HepG2 (cell line): ENCODE results near the gene RPL22L1. TPM values are rescaled to one million over a fixed set of nuclear protein-coding genes. Genes with fewer than 3 reads are reported as not detected.

Source experiments
- ARID2 ChIP-seq: sonication (generic); formaldehyde crosslinking; IDR thresholded peaks from 2 replicates; pipeline ENCODE4 v1.8.1; 2022; ENCODE audit warnings: mild to moderate bottlenecking, missing genetic modification reagents, borderline replicate concordance
- CHD2 ChIP-seq: IDR thresholded peaks from 2 replicates; pipeline ENCODE4 v1.6.1; 2011; ENCODE audit warnings: low read depth, low read length, improper control_type of control experiment
- HMGA1 ChIP-seq: sonication (generic); formaldehyde crosslinking; conservative IDR thresholded peaks from 2 replicates; pipeline ENCODE4 v1.4.0; 2020; ENCODE audit warnings: missing genetic modification reagents
- KDM2A ChIP-seq: sonication (generic); formaldehyde crosslinking; IDR thresholded peaks from 2 replicates; pipeline ENCODE4 v1.4.0; 2020; ENCODE audit warnings: low read depth, missing genetic modification reagents, borderline replicate concordance
- KLF15 ChIP-seq: sonication (generic); formaldehyde crosslinking; IDR thresholded peaks from 2 replicates; pipeline ENCODE4 v1.8.1; 2023; ENCODE audit warnings: borderline replicate concordance, mild to moderate bottlenecking, inconsistent platforms, missing genetic modification reagents, mixed read lengths
- PITX1 ChIP-seq: sonication (generic); formaldehyde crosslinking; IDR thresholded peaks from 2 replicates; pipeline ENCODE4 v1.5.1; 2020; ENCODE audit warnings: mild to moderate bottlenecking, missing genetic modification reagents
- SP1 ChIP-seq, 2 experiments: fragments of 450-650 bp in 1 of 2; sonication (generic) in 1 of 2; formaldehyde crosslinking in 1 of 2; IDR thresholded peaks; 2 replicates each; pipeline versions ENCODE4 v1.4.0 to v1.6.1; 2016 to 2020; ENCODE audit warnings: missing genetic modification reagents in 1 of 2
- SP4 ChIP-seq: sonication (generic); formaldehyde crosslinking; IDR thresholded peaks from 2 replicates; pipeline ENCODE4 v1.8.1; 2023; ENCODE audit warnings: mild to moderate bottlenecking, missing genetic modification reagents
- TFDP1 ChIP-seq: IDR thresholded peaks from 2 replicates; pipeline ENCODE4 v1.6.1; 2016; ENCODE audit warnings: missing compliant biosample characterization, missing genetic modification reagents, borderline replicate concordance
- ZFYVE20 ChIP-seq: sonication (generic); formaldehyde crosslinking; IDR thresholded peaks from 2 replicates; pipeline ENCODE4 v1.8.0; 2023; ENCODE audit warnings: low read depth, mild to moderate bottlenecking, moderate library complexity, missing genetic modification reagents, borderline replicate concordance
- ZKSCAN5 ChIP-seq: sonication (generic); formaldehyde crosslinking; IDR thresholded peaks from 2 replicates; pipeline ENCODE4 v1.5.1; 2020; ENCODE audit warnings: mild to moderate bottlenecking, missing genetic modification reagents
- ZNF326 ChIP-seq: sonication (generic); formaldehyde crosslinking; IDR thresholded peaks from 2 replicates; pipeline ENCODE4 v1.4.0; 2020; ENCODE audit warnings: missing genetic modification reagents, borderline replicate concordance
- ZNF34 ChIP-seq: sonication (generic); formaldehyde crosslinking; IDR thresholded peaks from 2 replicates; pipeline ENCODE4 v1.4.0; 2020; ENCODE audit warnings: mild to moderate bottlenecking, missing genetic modification reagents, borderline replicate concordance
- ZNF484 ChIP-seq: sonication (generic); formaldehyde crosslinking; IDR thresholded peaks from 2 replicates; pipeline ENCODE4 v1.5.1; 2020; ENCODE audit warnings: mild to moderate bottlenecking, low read depth, missing genetic modification reagents, borderline replicate concordance
- ZNF512B ChIP-seq: sonication (generic); formaldehyde crosslinking; IDR thresholded peaks from 2 replicates; pipeline ENCODE4 v1.5.1; 2020; ENCODE audit warnings: missing genetic modification reagents, mild to moderate bottlenecking, borderline replicate concordance
- ZNF687 ChIP-seq: sonication (generic); formaldehyde crosslinking; IDR thresholded peaks from 2 replicates; pipeline ENCODE4 v1.5.1; 2020; ENCODE audit warnings: mild to moderate bottlenecking, missing genetic modification reagents, moderate library complexity
- ZNF704 ChIP-seq: sonication (generic); formaldehyde crosslinking; IDR thresholded peaks from 2 replicates; pipeline ENCODE4 v1.8.1; 2023; ENCODE audit warnings: mild to moderate bottlenecking, inconsistent platforms, moderate library complexity, missing genetic modification reagents, borderline replicate concordance
- ZNF841 ChIP-seq: sonication (generic); formaldehyde crosslinking; IDR thresholded peaks from 2 replicates; pipeline ENCODE4 v1.8.1; 2023; ENCODE audit warnings: missing genetic modification reagents, borderline replicate concordance
- polyA plus RNA-seq, 8 experiments: library from polyadenylated mRNA; depleted of rRNA in 3 of 8; stranded (reverse) in 7 of 8; unstranded in 1 of 8; fragments of >200 nt; fragmentation: Illumina TruSeq in 4 of 8; extraction: Trizol in 4 of 8; gene quantifications; 2 replicates each; pipeline versions ENCODE4 v1.2.1 to v1.2.3, GENCODE V29; 2011 to 2016; ENCODE audit warnings: low read depth in 4 of 8, missing spikeins in 1 of 8, mixed read lengths in 1 of 8; ENCODE audit not compliant: insufficient read depth in 1 of 8
- total RNA-seq, 5 experiments: library from RNA; depleted of rRNA; stranded (reverse); fragments of >200 nt; fragmentation: Illumina TruSeq; extraction: Trizol; gene quantifications; 2 replicates each; pipeline ENCODE4 v1.2.3, GENCODE V29; 2016; ENCODE audit warnings: low read depth in 1 of 5

Gene RPL22L1
- total and polyA plus RNA-seq, 2 of the 13 experiments (the other 11 are each of a cell fraction or from before 2014, with no cell fraction given): 42.7 to 152 TPM

- TF ChIP-seq ZFYVE20 (CRISPR knock-in tag): no peak
- TF ChIP-seq KLF15 (CRISPR knock-in tag): 0 out of 2 replicates have a peak, but pooled peaks have one; percentile 15
- TF ChIP-seq CHD2: no peak
- TF ChIP-seq ZNF687 (CRISPR knock-in tag): peak; percentile 94
- TF ChIP-seq ZNF512B: no peak
- no peak for TF ChIP-seq ZNF704 (CRISPR knock-in tag)
- peak; percentile 81 for TF ChIP-seq KDM2A
- TF ChIP-seq ZKSCAN5 (CRISPR knock-in tag): no peak
- TF ChIP-seq PITX1 (CRISPR knock-in tag): peak; percentile 99
- peak; percentile 88; the same call in 1 of the 2 replicates for TF ChIP-seq TFDP1
- peak; percentile 54; the same call in 1 of the 2 replicates for TF ChIP-seq ARID2 (CRISPR knock-in tag)
- TF ChIP-seq ZNF34 (CRISPR knock-in tag): peak; percentile 69; the same call in 1 of the 2 replicates
- TF ChIP-seq ZNF484 (CRISPR knock-in tag): no peak
- TF ChIP-seq HMGA1 (CRISPR knock-in tag): no peak
- TF ChIP-seq ZNF326 (CRISPR knock-in tag): no peak
- TF ChIP-seq SP4 (CRISPR knock-in tag): peak; percentile 93
- TF ChIP-seq ZNF841 (CRISPR knock-in tag): 0 out of 2 replicates have a peak, but pooled peaks have one; percentile 41
- TF ChIP-seq SP1 (IDR thresholded peaks at IDR 0.05): no peak
- peak; percentile 97 for TF ChIP-seq SP1 (CRISPR knock-in tag; IDR thresholded peaks at IDR 0.05)
These were observed 38.5 kb upstream of the RPL22L1 start, which contains the start of gene EIF5A2 (continued) for GRCh38 chr3:170908235-170909116.
